Eye (tissue), 1 donor: ENCODE measurements around the gene ADCY7.

Experiments
- DNase-seq: peaks from one replicate; pipeline ENCODE4 v3.0.0-alpha.2; 2015

The ADCY7 gene

DNA sequence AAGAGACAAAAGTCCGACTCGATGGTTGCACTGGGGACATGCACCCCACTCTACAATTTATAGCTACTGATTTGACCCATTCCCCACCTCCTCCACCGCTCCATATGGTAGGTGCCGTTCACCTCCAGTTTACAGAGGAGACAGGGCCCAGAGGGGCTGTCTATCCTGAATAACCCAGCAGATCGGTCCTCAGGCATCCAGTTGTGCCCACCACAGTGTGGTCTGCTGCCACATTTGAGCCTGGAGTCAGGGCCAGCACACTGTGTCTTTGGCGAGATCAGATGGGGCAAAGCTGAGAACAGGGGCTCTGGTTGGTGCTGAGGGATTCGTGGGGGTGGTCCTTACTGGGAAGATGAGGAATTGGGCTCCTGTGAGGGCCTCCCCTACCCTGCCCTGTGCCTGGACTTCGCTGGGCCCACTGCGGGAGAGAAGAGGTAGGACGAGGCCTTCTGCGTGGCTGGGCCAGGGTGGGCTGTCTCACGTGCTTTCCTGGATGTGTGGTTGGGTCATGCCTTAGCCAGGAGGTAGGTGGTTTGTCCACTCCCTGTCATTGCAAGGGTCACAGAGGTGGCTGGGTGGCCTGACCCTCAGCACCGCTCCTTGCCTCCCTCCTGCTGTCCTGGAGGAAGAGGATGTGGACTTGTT, 2.8 kb downstream of the ADCY7 start:
- DNase-seq = no peak

DNA sequence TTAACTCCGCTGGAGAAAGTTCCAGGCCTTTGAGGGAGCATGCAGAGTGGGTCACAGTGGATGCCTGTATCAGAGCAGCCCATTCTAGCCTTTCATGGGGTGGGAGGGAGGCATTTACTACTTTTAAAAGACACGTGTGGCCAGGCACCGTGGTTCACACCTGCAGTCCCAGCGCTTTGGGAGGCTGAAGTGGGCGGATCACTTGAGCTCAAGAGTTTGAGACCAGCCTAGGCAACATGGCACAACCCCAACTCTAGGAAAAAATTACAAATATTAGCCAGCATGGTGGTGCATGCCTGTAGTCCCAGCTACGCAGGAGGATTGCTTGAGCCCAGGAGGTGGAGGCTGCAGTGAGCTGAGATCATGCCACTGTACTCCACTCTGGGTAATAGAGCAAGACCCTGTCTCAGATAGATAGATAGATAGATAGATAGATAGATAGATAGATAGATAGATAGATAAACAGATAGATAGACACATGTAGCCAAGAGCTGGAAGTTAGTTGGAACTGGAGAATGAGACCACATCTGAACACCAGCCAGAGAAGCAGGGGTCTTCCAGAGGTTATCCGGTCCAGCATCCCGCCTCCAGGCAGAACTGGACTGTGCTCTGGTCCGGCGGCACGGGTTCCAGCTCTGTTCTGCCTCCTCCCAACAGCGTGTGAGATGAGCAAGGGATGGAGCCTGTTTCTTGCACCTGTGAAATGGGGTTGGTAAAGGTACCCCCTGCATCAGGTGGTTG, 3.6 kb downstream of the ADCY7 start:
- DNase-seq = no peak

DNA sequence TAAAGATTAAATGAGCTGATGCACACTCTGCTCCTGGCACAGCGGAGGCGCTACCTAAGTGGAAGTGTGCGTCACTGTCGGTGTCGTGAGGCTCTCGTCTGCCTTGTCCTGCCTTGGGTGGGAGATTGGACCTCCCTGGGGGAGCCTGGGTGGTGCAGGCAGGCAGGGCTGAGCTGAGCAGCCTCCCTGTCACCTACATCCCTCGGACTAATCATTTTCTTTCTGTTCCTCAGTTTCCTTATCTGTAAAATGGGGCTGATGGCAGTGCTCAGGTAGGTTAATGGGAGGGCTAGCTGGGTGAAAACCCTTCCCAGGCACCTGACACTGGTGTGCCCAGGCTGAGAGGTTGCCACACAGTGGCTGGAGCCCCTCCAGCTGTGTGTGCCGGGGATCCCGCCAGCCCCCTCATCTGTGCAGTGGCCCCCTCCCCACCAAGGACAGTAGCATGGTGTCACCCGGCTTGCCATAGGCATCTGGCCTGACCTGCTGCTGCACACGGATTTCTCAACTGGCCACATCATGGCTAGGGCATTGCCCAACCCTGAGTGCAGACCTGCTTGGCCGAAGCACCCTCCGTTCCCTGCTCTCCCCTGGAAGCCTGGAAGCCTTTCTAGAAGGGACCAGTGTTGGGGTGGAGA, 4.3 kb downstream of the ADCY7 start:
- DNase-seq = no peak

DNA sequence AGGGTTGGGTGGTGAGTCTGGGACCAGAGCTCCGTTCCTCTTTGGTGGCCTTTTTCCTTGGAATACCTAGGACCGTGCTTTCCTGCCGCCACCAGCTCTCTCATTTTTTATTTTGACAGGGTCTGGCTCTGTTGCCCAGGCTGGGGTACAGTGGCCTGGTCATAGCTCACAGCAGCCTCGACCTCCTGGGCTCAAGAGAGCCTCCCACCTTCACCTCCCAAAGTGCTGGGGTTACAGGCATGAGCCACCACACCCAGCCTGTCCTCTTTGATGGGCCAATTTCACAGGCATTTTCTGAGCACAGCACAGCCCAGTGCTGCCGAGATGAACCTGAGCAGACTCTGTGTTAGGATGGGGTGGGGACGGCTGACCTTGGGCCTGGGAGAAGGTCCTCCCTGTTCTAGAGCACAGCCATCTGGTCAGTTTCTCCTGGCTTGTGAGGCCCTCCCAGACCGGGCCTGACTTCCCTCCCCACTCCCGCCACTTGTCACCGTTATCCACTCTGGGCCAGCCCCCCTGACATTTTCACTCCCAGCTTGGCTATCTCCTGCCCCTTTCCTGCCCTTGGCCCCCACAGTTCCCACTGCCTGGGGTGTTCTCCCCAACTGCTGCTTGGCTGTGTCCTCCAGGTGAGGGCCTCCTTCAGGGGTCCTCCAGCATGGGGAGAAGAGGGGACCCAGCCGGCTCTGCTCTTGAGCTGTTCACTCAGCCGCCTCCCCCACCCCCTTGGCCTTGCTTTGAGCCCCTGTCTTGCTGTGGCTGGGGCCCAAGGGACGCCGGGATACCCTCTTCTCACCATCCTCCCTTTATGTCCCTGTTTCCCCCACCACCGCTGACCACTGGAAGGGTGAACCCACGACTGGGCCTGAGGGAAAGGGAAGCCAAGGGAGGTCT, 5.0 kb downstream of the ADCY7 start:
- DNase-seq = no peak

DNA sequence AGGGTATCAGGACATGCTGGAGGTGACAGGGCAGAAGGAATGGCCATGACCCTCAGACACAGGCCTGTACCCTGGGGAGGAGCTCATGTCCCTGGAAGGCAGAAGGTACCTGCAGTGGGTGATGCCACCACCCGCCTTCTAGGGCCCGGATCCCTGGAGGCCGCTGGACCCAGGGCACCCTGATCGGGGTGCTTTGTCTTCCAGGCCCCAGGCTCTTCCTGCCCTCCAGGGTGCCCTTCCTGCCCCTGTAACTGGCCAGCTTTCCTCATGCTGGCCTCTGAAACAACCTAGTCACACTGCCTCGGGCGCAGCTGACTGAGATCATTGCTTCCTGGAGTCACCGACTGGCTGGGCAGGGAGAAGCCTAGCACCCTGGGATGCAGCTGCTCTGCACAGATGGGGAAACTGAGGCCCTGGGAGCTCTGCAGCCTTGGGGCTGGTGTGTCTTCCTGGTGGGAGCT, 5.8 kb downstream of the ADCY7 start:
- DNase-seq = no peak

DNA sequence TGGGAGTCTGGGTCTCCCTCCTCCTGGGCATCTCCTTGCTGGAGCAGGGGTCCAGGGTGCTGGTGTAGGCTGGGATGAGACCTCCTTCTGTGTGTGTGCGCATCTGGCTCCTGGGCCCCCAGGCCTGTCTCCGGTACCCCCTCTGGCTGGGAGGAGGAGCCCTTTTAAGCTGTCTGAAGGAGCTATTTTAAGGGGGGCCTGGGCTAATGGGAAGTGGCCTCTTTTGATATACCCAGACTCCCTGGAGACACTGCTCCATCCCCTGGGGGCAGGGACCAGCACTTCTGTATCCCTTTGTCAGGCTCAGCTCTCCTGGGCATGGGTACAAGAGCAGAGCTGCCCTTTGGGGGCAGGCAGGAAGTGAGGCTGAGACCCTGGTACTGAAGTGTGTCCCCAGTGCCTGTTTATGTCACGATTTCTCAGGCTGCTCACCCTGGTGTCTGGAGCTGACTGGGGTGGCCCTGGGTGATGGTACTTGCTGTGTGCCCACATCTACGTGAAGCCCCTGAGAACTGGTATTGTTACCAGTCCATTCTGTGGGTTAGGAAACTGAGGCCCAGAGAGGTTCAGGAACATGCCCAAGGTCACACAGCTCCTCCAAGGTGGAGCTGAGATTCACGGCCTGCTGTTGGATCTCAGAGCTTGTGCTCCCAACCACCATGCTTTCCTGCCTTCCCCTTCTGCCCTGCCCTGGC, 6.5 kb downstream of the ADCY7 start:
- DNase-seq = no peak

DNA sequence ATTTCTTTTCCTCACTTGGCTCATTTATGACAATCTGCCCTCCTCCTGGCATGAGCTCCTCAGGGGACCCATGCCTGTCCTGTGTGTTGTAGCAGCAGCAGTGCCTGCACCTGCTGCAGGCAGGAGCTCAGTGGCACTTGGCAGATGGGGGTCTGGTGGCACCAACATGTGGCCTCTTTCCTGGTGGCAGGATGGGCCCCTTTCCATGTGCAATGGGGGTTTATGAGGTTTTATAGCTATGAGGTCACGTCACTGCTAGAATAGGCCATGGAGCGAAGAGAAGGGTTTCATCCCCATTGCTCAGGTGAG, 7.0 kb downstream of the ADCY7 start:
- no peak for DNase-seq

DNA sequence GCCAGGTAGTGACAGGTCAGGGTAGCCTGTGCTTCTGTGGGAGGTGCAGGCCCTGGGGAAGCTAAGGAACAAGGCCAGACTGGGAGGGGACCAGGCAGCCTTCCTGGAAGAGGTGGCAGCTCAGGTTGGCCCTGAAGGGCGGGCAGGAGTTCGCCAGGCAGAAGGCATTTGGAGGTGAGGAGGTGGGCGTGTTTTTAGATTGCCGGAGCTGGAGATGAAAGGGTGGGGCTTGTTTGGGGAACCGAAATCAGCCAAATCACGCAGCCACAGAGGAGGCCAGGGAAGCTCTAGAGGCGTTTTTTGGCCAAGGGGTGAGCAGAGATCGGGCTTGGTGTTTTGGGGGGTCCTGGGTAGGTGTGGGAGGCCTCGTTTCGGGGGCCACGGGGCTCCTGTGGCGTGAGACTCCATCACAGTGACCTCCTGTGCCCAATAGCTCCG, 7.6 kb downstream of the ADCY7 start:
- no peak for DNase-seq

DNA sequence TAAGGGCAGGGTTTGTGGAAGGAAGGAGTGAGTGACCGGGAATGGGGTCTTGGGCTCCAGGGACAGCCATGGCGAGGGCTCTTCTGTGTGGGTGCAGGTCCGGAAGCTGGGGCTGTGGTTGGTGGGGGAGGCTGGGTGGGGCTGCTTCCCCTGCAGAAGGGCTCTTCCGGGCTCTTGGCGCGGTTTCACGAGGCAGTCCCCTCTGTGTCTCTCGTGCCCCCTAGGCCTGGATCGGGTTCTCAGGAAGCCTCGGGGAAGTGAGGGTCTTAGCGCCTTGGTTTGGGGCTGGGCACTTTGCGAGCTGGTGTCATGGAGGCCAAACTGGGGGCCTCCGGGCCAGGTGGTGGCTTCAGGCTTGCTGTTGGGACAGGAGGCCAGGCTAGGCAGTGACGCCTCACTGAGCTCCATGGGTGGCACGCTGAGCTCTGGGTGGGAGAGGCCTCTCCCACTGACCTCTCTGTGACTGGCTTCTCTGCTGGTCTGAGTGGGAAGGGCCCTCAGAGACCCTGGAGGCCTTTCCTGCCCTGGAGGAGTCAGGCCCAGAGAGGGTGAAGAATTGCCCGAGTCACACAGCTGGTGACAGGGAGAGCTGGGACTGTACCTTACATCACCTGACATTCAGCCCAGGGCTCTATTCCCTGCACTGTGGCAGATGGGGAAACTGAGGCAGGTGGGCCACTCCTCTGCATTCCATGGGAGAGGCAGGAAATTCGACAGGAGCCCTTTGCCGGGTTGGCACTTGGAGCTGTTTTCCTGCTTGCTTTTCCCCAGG, 8.2 kb downstream of the ADCY7 start:
- no peak for DNase-seq

DNA sequence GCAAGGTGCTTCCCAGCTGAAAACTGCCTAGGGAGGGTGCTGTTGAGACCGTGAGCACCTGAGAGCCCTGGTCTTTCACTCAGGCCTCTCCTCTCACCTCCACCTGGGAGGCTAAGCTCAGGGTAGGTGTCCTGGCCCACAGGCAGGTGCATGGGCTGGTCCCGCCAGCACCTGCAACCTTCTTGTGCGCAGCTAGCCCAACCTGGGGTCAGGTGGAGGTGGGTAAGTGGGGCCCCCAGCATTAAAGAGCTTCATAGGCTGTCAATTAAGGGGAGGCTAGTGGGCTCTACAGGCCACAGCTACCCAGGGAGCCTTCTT, 8.7 kb downstream of the ADCY7 start:
- no peak for DNase-seq

DNA sequence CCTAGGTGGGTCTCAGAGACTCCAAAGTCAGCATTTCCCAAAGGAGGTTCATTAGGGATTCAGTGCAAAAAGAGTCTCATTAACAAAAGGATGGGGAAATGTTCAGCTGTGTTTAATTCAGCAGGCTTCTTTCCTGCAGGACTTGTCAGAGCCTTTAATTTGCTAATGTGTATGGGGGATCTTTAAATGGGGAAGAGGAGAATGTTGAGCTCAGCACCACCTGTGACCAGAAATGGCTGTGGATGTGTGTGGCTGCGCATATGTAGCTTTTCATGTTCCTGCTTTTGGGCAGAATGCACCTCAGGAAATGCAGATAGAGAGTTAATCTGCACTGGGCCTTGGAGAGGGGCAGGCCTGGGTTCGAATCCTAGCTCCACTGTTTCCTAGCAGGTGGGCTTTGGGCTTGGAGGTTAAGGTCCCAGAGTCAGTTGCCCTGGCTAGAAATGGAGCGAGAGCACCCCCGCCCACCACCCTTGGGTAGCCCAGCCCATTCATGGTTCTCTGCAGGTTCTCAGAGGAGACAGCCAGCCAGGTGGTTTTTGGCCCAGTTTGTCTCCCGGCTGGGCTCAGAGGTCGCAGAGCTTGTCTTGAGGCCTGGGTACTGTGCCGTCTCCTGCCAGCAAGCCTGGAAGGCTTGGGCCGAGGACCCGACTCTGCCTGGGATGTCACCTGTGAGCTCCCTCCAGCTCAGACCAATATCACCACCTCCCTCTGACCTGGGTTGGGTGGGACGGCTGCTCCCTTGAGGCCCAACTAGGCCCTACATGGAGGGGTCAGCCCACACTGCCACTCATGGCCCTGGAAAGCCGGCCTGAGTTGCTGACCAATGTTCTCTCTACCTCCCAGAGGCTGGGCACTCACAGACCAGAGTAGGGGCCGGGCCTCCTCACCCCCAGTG, 9.3 kb downstream of the ADCY7 start:
- DNase-seq = no peak

DNA sequence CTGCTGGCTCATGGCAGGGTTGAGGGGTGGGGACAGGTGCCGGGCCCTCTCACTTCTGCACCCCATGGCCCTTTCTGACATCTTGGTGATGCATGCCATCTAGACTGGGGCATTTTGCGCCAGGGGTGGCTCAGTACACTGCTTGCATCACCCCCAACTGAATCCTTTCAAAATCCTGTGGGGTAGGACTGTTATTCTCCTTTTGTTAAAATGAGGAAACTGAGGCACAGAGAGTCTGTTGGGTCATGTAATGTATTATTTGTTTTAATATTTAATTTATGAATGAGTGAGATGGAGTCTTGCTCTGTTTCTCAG, 9.9 kb downstream of the ADCY7 start:
- DNase-seq = no peak

DNA sequence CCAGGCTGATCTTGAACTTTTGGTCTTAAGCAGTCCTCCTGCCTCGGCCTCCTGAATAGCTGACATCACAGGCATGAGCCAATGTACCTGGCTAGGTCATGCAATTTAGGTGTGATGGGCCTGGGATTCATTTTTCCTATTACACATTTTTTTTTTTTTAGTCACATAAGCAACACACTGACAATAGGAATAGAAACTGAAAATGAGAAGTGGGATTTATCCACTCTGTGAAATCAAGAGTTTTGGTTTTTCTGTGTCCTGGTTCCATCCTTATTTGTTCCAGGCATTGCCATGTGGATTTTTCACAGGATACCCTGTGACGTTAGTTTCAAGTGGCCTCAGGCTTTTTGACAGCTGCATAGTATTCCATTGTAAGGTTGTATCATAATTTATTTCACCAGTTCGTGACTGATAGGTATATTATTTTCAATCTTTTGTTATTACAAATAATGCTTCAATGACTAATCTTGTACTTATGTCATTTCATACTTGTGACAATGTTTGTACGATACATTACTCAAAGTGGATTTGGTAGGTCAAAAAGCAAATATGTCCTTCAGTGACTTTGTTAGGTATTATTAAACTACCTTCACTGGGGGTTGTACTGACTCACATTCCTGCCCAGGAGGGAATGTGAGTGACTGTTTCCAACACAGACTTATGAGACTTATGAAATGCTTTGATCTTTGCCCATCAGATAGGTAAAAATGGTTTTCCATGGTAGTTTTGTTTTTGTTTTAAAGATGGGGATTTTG, 10.6 kb downstream of the ADCY7 start:
- DNase-seq = no peak

DNA sequence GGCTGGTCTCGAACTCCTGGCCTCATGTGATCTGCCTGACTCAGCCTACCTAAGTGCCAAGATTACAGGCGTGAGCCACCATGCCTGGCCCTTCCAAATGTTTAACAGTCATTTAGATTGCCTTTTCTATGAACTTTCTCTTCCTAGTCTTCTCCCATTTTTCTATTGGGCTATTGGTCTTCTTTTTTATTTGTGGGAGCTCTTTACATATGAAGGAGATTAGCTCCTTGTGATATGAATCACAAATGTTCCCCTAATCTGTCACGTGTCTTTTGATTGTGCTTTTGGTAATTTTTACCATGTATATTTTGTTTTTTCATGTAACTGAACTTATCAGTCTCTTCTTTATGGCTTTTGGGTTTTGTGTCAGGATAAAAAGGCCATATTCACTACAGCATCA, 11.9 kb downstream of the ADCY7 start:
- DNase-seq = no peak

DNA sequence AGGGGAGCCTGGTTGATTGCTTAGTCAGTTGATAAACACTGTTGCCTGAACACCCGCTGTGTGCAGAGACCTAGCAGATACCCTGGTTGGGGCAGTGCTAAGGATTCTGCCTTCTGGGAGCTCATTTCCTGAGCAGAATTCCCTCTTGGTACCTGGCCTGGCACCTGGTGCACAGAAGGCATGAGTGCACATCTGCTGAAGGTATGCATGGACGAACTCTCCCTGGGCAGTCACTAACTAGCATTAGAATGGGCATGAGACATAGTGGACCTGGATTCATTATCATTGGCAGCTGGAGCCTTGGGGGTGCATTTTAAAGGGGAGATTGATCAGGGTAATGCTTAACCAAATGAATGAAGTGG, 13.1 kb downstream of the ADCY7 start:
- DNase-seq = no peak

DNA sequence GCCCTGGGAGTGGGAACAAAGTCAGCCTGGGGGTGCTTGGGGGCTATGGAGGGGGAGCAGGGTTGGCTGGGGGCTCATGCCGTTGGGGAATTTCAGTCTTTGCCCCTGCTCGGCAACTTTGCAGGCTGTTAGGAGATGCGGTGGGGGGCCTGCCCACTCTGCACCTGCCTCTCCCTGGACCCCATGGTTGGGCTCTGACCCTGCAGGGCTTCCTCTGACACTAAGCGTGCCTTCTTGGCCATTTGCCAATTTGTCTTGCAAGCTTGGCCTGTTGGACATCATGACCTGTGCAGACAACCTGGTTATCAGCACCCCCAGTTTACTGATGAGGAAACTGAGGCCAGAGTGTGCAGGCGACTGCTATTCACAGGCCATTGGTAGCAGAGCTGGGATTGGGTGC, 14.6 kb downstream of the ADCY7 start:
- no peak for DNase-seq

DNA sequence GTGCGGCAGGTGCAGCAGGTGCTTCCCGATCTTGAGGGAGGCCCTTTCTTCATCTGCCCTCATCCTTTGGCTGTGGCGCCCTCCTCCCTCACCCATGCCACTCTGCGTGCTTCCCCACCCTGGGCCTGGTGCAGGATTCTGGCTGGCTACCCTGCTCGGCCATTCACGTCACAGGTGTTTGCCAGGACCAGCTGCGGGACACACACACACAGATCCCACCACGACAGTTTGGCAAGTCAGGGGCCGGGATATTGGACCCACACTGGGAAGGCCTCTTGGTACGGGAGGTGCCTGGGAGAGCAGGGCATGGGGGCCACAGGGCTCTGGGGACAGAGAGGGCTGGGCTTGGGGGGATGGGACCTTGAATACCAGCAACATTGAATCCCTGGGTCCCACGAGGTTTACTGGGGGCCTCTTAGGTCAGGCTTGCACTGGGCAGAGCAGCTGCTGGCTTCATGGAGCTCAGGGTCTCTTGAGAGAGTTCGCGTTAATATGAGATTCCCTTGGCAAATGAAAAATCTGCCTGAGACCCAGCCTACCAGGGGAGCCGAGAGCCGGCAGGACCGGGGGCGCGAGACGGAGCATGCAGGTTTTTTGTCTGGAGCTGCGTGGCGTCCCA, 15.1 kb downstream of the ADCY7 start:
- DNase-seq = no peak

DNA sequence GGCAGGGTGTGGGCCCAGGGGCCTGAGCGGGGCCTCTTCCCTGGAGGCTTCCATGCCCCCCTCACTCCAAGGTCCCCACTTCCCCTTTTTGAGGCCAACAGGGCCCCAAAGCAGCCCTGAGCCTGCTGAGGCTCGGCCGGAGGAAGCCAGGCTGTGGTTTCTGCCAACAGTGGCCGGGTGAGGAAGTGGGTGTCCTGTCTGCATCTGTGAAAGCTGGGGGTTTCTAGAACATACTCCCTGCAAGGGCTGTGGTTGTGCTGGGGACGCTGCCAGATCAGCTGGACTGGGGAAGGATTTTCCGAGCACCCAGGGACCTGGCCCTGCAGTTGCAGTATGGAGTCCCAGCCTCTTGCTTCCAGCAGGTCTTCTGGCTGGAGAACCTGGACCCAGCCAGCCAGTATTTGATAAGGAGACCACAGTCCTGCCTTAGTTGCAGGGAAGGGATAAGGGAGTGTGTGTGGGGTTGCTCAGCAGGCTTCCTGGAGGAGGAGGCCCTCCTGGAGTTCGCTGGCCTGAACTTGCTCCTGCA, 15.7 kb downstream of the ADCY7 start:
- DNase-seq = no peak

DNA sequence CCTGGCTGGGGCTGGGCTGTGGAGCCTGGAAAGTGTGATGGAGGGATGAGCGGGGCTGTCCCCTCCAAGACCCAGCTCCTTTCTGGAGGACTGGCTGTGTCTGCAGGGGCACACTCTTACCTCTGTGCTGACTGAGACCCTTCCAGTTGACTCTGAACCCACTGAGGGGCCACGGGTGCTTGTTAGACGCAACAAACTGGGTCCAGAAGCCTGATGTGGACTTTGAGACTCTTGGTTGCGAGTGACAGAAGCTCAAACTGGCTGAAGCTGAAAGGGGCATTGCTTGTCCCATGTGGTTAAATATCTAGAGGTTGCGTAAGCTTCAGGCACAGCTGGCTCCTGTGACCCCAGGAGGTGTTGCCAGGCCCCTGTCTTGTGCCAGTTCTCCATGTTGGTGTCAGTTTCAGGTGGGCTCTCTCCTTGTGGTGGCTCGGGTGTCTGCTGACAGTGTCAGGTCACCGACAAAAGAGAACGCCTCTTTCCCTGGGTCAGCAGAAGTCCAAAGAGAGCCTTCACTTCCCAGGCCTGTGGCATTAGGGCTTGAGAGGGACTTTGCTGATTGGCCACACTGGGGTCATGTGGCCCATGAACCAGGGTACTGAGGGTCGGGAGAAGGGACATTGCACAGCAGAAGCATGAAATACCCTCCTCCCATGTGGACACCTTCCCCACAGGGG, 16.7 kb downstream of the ADCY7 start:
- DNase-seq = no peak
